MM.1S (cell line): ENCODE data around the gene DNAH6.

Experiments used
- DNase-seq: peaks from one replicate; pipeline ENCODE4 v3.0.0-alpha.2; 2015
- H2AFZ ChIP-seq: fragments of 300-600 bp; sonication (generic); 2 replicates; pipeline ENCODE4 v1.6.0; 2016; ENCODE audit warnings: antibody characterized with exemption, low read length
- H3F3A ChIP-seq: fragments of 300-600 bp; sonication (generic); 2 replicates; pipeline ENCODE4 v1.6.1; 2016; ENCODE audit warnings: mild to moderate bottlenecking, antibody characterized with exemption, low read length, moderate library complexity, mixed read lengths; ENCODE audit not compliant: insufficient read depth
- H3K27ac ChIP-seq: fragments of 300-600 bp; sonication (generic); 2 replicates; pipeline ENCODE4 v1.5.1; 2016; ENCODE audit warnings: mild to moderate bottlenecking, low read length
- H3K27me3 ChIP-seq: fragments of 300-600 bp; sonication (generic); replicated peaks from 2 replicates; pipeline ENCODE4 v1.6.0; 2016; ENCODE audit warnings: low read length; ENCODE audit not compliant: insufficient read depth
- H3K36me3 ChIP-seq: fragments of 300-600 bp; sonication (generic); replicated peaks from 2 replicates; pipeline ENCODE4 v1.6.1; 2016; ENCODE audit warnings: mild to moderate bottlenecking, low read length, mixed read lengths; ENCODE audit not compliant: insufficient read depth
- H3K4me1 ChIP-seq: fragments of 300-600 bp; sonication (generic); 2 replicates; pipeline ENCODE4 v1.6.1; 2016; ENCODE audit warnings: low read length, mixed read lengths
- H3K4me2 ChIP-seq: fragments of 300-600 bp; sonication (generic); 2 replicates; pipeline ENCODE4 v1.6.0; 2016; ENCODE audit warnings: low read depth, low read length
- H3K4me3 ChIP-seq: fragments of 300-600 bp; sonication (generic); 2 replicates; pipeline ENCODE4 v1.5.1; 2016; ENCODE audit warnings: low read length, mixed read lengths
- H3K79me2 ChIP-seq: fragments of 300-600 bp; sonication (generic); 2 replicates; pipeline ENCODE4 v1.6.1; 2016; ENCODE audit warnings: mixed run types, low read length, mixed read lengths
- H3K9ac ChIP-seq: fragments of 300-600 bp; sonication (generic); 2 replicates; pipeline ENCODE4 v1.6.1; 2016; ENCODE audit warnings: low read length, mixed read lengths
- H3K9me2 ChIP-seq: fragments of 300-600 bp; sonication (generic); replicated peaks from 2 replicates; pipeline ENCODE4 v1.6.1; 2016; ENCODE audit warnings: mild to moderate bottlenecking, low read length, mixed read lengths; ENCODE audit not compliant: insufficient read depth
- H3K9me3 ChIP-seq: fragments of 300-600 bp; sonication (generic); replicated peaks from 2 replicates; pipeline ENCODE4 v1.6.1; 2016; ENCODE audit warnings: mild to moderate bottlenecking, low read length, mixed read lengths; ENCODE audit not compliant: insufficient read depth
- H4K20me1 ChIP-seq: fragments of 300-600 bp; sonication (generic); 2 replicates; pipeline ENCODE4 v1.6.1; 2016; ENCODE audit warnings: mild to moderate bottlenecking, low read length, moderate library complexity, mixed read lengths; ENCODE audit not compliant: insufficient read depth
- EZH2 ChIP-seq: fragments of 300-600 bp; sonication (generic); optimal IDR thresholded peaks from 2 replicates; pipeline ENCODE3; 2017; ENCODE audit warnings: low read depth, mild to moderate bottlenecking, antibody characterized with exemption, low read length, mixed read lengths
- EZH2phosphoT487 ChIP-seq: fragments of 300-600 bp; sonication (generic); IDR thresholded peaks from 2 replicates; pipeline ENCODE4 v1.6.1; 2018; ENCODE audit warnings: antibody characterized with exemption, low read length
- TF ChIP-seq, protein P1 (sequence below): fragments of 300-600 bp; sonication (generic); IDR thresholded peaks from 2 replicates; pipeline ENCODE4 v1.5.1; 2016; ENCODE audit warnings: antibody characterized with exemption, low read length, mixed read lengths

Gene DNAH6

GRCh38 chr2:84711651-84712050 lies 195.4 kb downstream of the DNAH6 start:
- H3K27ac ChIP-seq: no peak overlapping the region
- no peak overlapping the region for H3K4me2 ChIP-seq
- no peaks in the 10 kb centered on the region for H3K9me3 ChIP-seq
- H3K79me2 ChIP-seq: no peaks in the 10 kb centered on the region
- H3K36me3 ChIP-seq: no peaks in the 10 kb centered on the region
- DNase-seq: no peak
- H3F3A ChIP-seq: no peaks in the 10 kb centered on the region
- H3K27me3 ChIP-seq: no peaks in the 10 kb centered on the region
- no peak overlapping the region for H2AFZ ChIP-seq
- H3K9ac ChIP-seq: no peak overlapping the region
- H3K4me3 ChIP-seq: no peak overlapping the region
- TF ChIP-seq, protein P1, sequence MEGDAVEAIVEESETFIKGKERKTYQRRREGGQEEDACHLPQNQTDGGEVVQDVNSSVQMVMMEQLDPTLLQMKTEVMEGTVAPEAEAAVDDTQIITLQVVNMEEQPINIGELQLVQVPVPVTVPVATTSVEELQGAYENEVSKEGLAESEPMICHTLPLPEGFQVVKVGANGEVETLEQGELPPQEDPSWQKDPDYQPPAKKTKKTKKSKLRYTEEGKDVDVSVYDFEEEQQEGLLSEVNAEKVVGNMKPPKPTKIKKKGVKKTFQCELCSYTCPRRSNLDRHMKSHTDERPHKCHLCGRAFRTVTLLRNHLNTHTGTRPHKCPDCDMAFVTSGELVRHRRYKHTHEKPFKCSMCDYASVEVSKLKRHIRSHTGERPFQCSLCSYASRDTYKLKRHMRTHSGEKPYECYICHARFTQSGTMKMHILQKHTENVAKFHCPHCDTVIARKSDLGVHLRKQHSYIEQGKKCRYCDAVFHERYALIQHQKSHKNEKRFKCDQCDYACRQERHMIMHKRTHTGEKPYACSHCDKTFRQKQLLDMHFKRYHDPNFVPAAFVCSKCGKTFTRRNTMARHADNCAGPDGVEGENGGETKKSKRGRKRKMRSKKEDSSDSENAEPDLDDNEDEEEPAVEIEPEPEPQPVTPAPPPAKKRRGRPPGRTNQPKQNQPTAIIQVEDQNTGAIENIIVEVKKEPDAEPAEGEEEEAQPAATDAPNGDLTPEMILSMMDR: no peak
- TF ChIP-seq EZH2: no peak
- no peak for TF ChIP-seq EZH2phosphoT487
- H3K4me1 ChIP-seq: no peaks in the 10 kb centered on the region
- no peaks in the 10 kb centered on the region for H3K9me2 ChIP-seq
- H4K20me1 ChIP-seq: no peaks in the 10 kb centered on the region

GRCh38 chr2:84713441-84713840 lies 197.1 kb downstream of the DNAH6 start:
- Histone ChIP-seq H3K4me2 (no peak overlapping the region), H2AFZ (no peak overlapping the region), H3K9me2 (no peaks in the 10 kb centered on the region), H3K27ac (no peak overlapping the region), H3K79me2 (no peaks in the 10 kb centered on the region), H3K27me3 (no peaks in the 10 kb centered on the region), H3K4me3 (no peak overlapping the region), H4K20me1 (no peaks in the 10 kb centered on the region), H3K36me3 (no peaks in the 10 kb centered on the region), H3K9ac (no peak overlapping the region), H3K9me3 (no peaks in the 10 kb centered on the region), H3F3A (no peaks in the 10 kb centered on the region), H3K4me1 (no peaks in the 10 kb centered on the region)
- TF ChIP-seq EZH2 (no peak), EZH2phosphoT487 (no peak)
- no peak for DNase-seq

GRCh38 chr2:84716564-84716963 lies 200.3 kb downstream of the DNAH6 start:
- no peaks in the 10 kb centered on the region for H3K36me3 ChIP-seq
- H3K4me2 ChIP-seq: no peak overlapping the region
- H3K4me3 ChIP-seq: no peak overlapping the region
- no peak overlapping the region for H3K27ac ChIP-seq
- no peak overlapping the region for H3K9ac ChIP-seq
- no peaks in the 10 kb centered on the region for H3F3A ChIP-seq
- no peak for DNase-seq
- H3K9me3 ChIP-seq: no peaks in the 10 kb centered on the region
- no peaks in the 10 kb centered on the region for H3K4me1 ChIP-seq
- no peaks in the 10 kb centered on the region for H3K79me2 ChIP-seq
- no peaks in the 10 kb centered on the region for H3K27me3 ChIP-seq
- H4K20me1 ChIP-seq: no peaks in the 10 kb centered on the region
- no peaks in the 10 kb centered on the region for H3K9me2 ChIP-seq
- no peak overlapping the region for H2AFZ ChIP-seq
- TF ChIP-seq EZH2phosphoT487 (no peak), EZH2 (no peak)
- TF ChIP-seq, protein P1: no peak

GRCh38 chr2:84717302-84717701 lies 201.0 kb downstream of the DNAH6 start:
- H3K4me2 ChIP-seq: no peak overlapping the region
- no peaks in the 10 kb centered on the region for H3K79me2 ChIP-seq
- no peak for DNase-seq
- H4K20me1 ChIP-seq: no peaks in the 10 kb centered on the region
- H3K36me3 ChIP-seq: no peaks in the 10 kb centered on the region
- no peaks in the 10 kb centered on the region for H3K9me2 ChIP-seq
- no peaks in the 10 kb centered on the region for H3F3A ChIP-seq
- no peaks in the 10 kb centered on the region for H3K4me1 ChIP-seq
- TF ChIP-seq EZH2 (no peak), EZH2phosphoT487 (no peak)
- TF ChIP-seq, protein P1: no peak
- no peak overlapping the region for H3K9ac ChIP-seq
- no peak overlapping the region for H3K27ac ChIP-seq
- no peak overlapping the region for H3K4me3 ChIP-seq
- no peak overlapping the region for H2AFZ ChIP-seq
- H3K9me3 ChIP-seq: no peaks in the 10 kb centered on the region
- H3K27me3 ChIP-seq: no peaks in the 10 kb centered on the region
